Endothelial cell of umbilical vein (primary cell): ENCODE results near the gene PTPRE. TPM values are rescaled to one million over a fixed set of nuclear protein-coding genes. Genes with fewer than 3 reads are reported as not detected.

Experiments
- BruUV-seq: library from RNA; stranded (reverse); fragments of 400-500 nt; replicated peaks from 2 replicates; lab custom pipeline; 2021; lab: Mats Ljungman, UMichigan
- CTCF ChIA-PET: fragments of 300-600, 350-600 bp; sonication (Branson Sonifier 250); formaldehyde crosslinking; loops from one replicate; lab custom pipeline; 2021; ENCODE audit warnings: antibody characterized with exemption, inconsistent platforms; lab: Charles Lee
- POLR2A ChIA-PET: fragments of 300-600, 350-600 bp; sonication (Branson Sonifier 250); formaldehyde crosslinking; loops from one replicate; lab custom pipeline; 2021; ENCODE audit warnings: antibody characterized with exemption, inconsistent platforms; lab: Charles Lee
- DNase-seq: peaks from one replicate; pipeline ENCODE4 v3.0.0-alpha.2; 2011; ENCODE audit warnings: low read depth, low spot score
- FAIRE-seq: peaks from 2 replicates; lab custom pipeline; 2011; peaks lifted over from hg19 to GRCh38; lab: Jason Lieb, UNC
- H2AFZ ChIP-seq: 2 replicates; pipeline ENCODE4 v1.6.0; 2012; ENCODE audit warnings: low read depth, low read length, control low read depth, inconsistent platforms
- H3K27ac ChIP-seq: 2 replicates; pipeline ENCODE4 v1.5.1; 2011; ENCODE audit warnings: low read depth, mild to moderate bottlenecking, control low read depth, low read length, moderate library complexity; ENCODE audit not compliant: insufficient read depth
- H3K27me3 ChIP-seq, 2 experiments: 2 replicates each; pipeline versions ENCODE4 v1.6.0 to v1.6.1; 2011; ENCODE audit warnings: low read length in 2 of 2, mixed read lengths in 1 of 2; ENCODE audit not compliant: control insufficient read depth in 2 of 2, insufficient read depth in 2 of 2
- H3K36me3 ChIP-seq, 2 experiments: 2 replicates in 1 of 2; 3 replicates in 1 of 2; pipeline ENCODE4 v1.5.1; 2011; ENCODE audit warnings: low read length in 2 of 2, mild to moderate bottlenecking in 1 of 2, moderate library complexity in 1 of 2; ENCODE audit not compliant: control insufficient read depth in 2 of 2, insufficient read depth in 2 of 2; ENCODE audit errors: extremely low read depth in 1 of 2
- H3K4me1 ChIP-seq: 3 replicates; pipeline ENCODE4 v1.5.1; 2011; ENCODE audit warnings: mild to moderate bottlenecking, low read length; ENCODE audit not compliant: control insufficient read depth, insufficient read depth; ENCODE audit errors: extremely low read depth
- H3K4me2 ChIP-seq: 2 replicates; pipeline ENCODE4 v1.6.1; 2011; ENCODE audit warnings: low read length, control low read depth, mixed read lengths; ENCODE audit not compliant: insufficient read depth
- H3K4me3 ChIP-seq, 3 experiments: fragments of 200-600 bp in 1 of 3; sonication (generic), shearing (Covaris generic) in 1 of 3; replicated peaks in 1 of 3; 2 replicates each; pipeline ENCODE4 v1.5.1; 2011 to 2016; ENCODE audit warnings: control low read depth in 3 of 3, low read length in 3 of 3, mild to moderate bottlenecking in 2 of 3, inconsistent platforms in 1 of 3, low read depth in 1 of 3, moderate library complexity in 1 of 3; ENCODE audit not compliant: insufficient read depth in 1 of 3
- H3K79me2 ChIP-seq: 2 replicates; pipeline ENCODE4 v1.6.0; 2012; ENCODE audit warnings: low read length, inconsistent platforms; ENCODE audit not compliant: control insufficient read depth, insufficient read depth
- H3K9ac ChIP-seq: replicated peaks from 2 replicates; pipeline ENCODE3; 2011; ENCODE audit warnings: low read length, control low read depth; ENCODE audit not compliant: insufficient read depth; ENCODE audit errors: extremely low read depth
- H3K9me1 ChIP-seq: replicated peaks from 3 replicates; pipeline ENCODE4 v1.6.0; 2011; ENCODE audit warnings: mild to moderate bottlenecking, low read length; ENCODE audit not compliant: control insufficient read depth, insufficient read depth; ENCODE audit errors: extremely low read depth
- H3K9me3 ChIP-seq: replicated peaks from 2 replicates; pipeline ENCODE4 v1.5.1; 2012; ENCODE audit warnings: low read length, inconsistent platforms; ENCODE audit not compliant: control insufficient read depth, insufficient read depth
- H4K20me1 ChIP-seq: replicated peaks from 2 replicates; pipeline ENCODE3; 2011; ENCODE audit warnings: mild to moderate bottlenecking, low read length; ENCODE audit not compliant: control insufficient read depth, insufficient read depth; ENCODE audit errors: extremely low read depth
- EZH2 ChIP-seq: IDR thresholded peaks from 2 replicates; pipeline ENCODE4 v1.6.1; 2012; ENCODE audit warnings: borderline replicate concordance, low read depth, mild to moderate bottlenecking, moderate library complexity, low read length, inconsistent platforms; ENCODE audit not compliant: severe bottlenecking
- FOS ChIP-seq: IDR thresholded peaks from 2 replicates; pipeline ENCODE4 v1.6.1; 2011; ENCODE audit warnings: mild to moderate bottlenecking, low read length, moderate library complexity, borderline replicate concordance; ENCODE audit not compliant: insufficient read depth
- GATA2 ChIP-seq: IDR thresholded peaks from 2 replicates; pipeline ENCODE4 v1.7.0; 2011; ENCODE audit warnings: low read depth, mild to moderate bottlenecking, moderate library complexity, mixed read lengths, low read length; ENCODE audit not compliant: insufficient read length, insufficient read depth
- JUN ChIP-seq: IDR thresholded peaks from 2 replicates; pipeline ENCODE4 v1.6.1; 2011; ENCODE audit warnings: borderline replicate concordance, low read depth; ENCODE audit not compliant: insufficient read length, insufficient read depth
- MAX ChIP-seq: IDR thresholded peaks from 2 replicates; pipeline ENCODE4 v1.6.1; 2011; ENCODE audit not compliant: insufficient read depth, insufficient read length
- MYC ChIP-seq: IDR thresholded peaks from one replicate; pipeline ENCODE4 v1.6.1; 2011; ENCODE audit warnings: mild to moderate bottlenecking, low read depth, low read length
- POLR2A ChIP-seq: IDR thresholded peaks from 2 replicates; pipeline ENCODE4 v1.6.1; 2012; ENCODE audit warnings: low read depth, mild to moderate bottlenecking, control low read depth, low read length
- POLR2AphosphoS5 ChIP-seq: IDR thresholded peaks from 2 replicates; pipeline ENCODE4 v1.6.1; 2012; ENCODE audit warnings: low read depth, mild to moderate bottlenecking, control low read depth, low read length, moderate library complexity; ENCODE audit not compliant: insufficient read depth
- dilution Hi-C: fragments of 300-500 bp; cut with MboI; formaldehyde crosslinking; loops from one replicate; pipeline ENCODE4 v1.15.0; 2019; ENCODE audit warnings: low sequenced_read_pairs; ENCODE audit not compliant: extremely low pct_ligation_motif_present
- intact Hi-C: fragments of 100-400 bp; cut with micrococcal nuclease; formaldehyde crosslinking; loops from one replicate; pipeline ENCODE4 v1.10.0; 2022
- polyA plus RNA-seq, 4 experiments: library from polyadenylated mRNA; depleted of rRNA in 3 of 4; stranded (reverse) in 3 of 4; unstranded in 1 of 4; fragments of >200 nt; gene quantifications; 2 replicates each; pipeline versions ENCODE4 v1.2.1 to v1.2.3, GENCODE V29; 2011 to 2012; ENCODE audit warnings: missing spikeins in 1 of 4
- total RNA-seq: library from RNA; stranded (reverse); gene quantifications from 2 replicates; pipeline ENCODE4 v1.2.3, GENCODE V29; 2021
- TF ChIP-seq, protein P1 (sequence below), 2 donors: IDR thresholded peaks; 1 replicate in 1 of 2; 2 replicates in 1 of 2; pipeline ENCODE4 v1.5.1; 2011; ENCODE audit warnings: low read length in 2 of 2, mild to moderate bottlenecking in 2 of 2, moderate library complexity in 2 of 2, control low read depth in 1 of 2, inconsistent platforms in 1 of 2, low read depth in 1 of 2; ENCODE audit not compliant: insufficient read depth in 1 of 2; ENCODE audit errors: extremely low read depth in 1 of 2

The PTPRE gene
- total and polyA plus RNA-seq, 2 donors (not counting 3 experiments of a cell fraction or from before 2014, with no cell fraction given), result 37.3 to 116 TPM

DNA sequence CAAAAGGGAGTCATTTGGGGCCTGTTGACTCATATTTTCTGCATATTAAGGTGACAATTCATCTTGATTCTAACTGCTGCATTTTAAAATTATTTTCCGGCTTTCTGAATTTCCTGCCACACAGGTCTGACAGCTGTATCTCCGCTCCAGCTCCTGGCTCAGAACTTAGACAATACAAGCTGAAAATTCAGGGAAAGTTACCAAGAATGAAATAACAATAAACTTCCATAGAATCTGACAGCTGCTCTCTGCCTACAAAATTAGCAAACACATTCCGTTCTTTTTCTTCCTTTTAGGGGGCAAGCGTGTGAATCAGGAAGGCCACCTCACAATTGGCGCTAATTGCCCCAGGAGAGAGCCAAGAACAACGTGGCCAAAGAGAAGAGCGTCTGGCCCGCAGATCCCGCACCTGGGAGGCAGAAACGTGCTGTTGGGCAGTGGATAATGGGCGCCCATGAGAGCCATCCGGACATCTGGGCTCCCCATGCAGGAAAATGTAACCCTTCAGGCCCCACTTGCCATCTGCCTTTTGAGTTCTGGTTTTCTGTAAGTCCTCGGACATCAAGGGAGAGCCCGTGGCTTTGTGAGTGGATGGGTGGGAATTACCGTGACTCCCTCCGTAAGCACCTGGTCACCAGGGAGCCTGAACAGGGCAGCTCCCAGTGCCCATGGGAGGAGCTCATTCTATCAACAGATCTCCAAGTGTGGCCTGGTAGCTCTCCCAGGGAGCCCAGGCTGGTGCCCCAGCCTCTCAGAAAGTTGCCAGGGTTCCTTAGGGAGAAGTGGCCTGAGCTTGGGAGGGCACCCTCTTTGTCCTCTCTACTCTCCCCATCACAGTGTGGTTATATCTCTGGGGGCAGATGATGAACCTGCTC, 19.1 kb upstream of the PTPRE start:
- TF ChIP-seq GATA2, result no peak
- TF ChIP-seq, protein P1, sequence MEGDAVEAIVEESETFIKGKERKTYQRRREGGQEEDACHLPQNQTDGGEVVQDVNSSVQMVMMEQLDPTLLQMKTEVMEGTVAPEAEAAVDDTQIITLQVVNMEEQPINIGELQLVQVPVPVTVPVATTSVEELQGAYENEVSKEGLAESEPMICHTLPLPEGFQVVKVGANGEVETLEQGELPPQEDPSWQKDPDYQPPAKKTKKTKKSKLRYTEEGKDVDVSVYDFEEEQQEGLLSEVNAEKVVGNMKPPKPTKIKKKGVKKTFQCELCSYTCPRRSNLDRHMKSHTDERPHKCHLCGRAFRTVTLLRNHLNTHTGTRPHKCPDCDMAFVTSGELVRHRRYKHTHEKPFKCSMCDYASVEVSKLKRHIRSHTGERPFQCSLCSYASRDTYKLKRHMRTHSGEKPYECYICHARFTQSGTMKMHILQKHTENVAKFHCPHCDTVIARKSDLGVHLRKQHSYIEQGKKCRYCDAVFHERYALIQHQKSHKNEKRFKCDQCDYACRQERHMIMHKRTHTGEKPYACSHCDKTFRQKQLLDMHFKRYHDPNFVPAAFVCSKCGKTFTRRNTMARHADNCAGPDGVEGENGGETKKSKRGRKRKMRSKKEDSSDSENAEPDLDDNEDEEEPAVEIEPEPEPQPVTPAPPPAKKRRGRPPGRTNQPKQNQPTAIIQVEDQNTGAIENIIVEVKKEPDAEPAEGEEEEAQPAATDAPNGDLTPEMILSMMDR (IDR thresholded peaks at IDR 0.05; ENCODE audit: extremely low read depth in 1 of 2, insufficient read depth in 1 of 2, low read depth in 1 of 2, low read length in 2 of 2), result no peak
- TF ChIP-seq FOS, result no peak
- no peak for TF ChIP-seq JUN
- TF ChIP-seq EZH2, result no peak
- TF ChIP-seq MAX, result no peak
- TF ChIP-seq POLR2AphosphoS5, result no peak
- no peak for TF ChIP-seq POLR2A
- no peak for TF ChIP-seq MYC
- Histone ChIP-seq H3K27ac (peak overlapping the region; percentile 32), H3K4me1 (peaks cover 15% of the 10 kb centered on the region), H3K79me2 (no peaks in the 10 kb centered on the region), H3K4me2 (peak overlapping the region; percentile 33), H3K27me3 (peaks cover 0 to 4% of the 10 kb centered on the region in 2 experiments), H3K9ac (no peak overlapping the region), H4K20me1 (no peaks in the 10 kb centered on the region), H3K9me3 (no peaks in the 10 kb centered on the region), H3K9me1 (no peaks in the 10 kb centered on the region), H3K36me3 (no peaks in the 10 kb centered on the region), H2AFZ (peak overlapping the region; percentile 60), H3K4me3 (no peak overlapping the region)
- ChIA-PET CTCF (interaction anchor here (0.7 to 1.6 kb wide), 5 partner anchors 10 to 182 kb away, joined by 3 to 8 read pairs (median 3); partner anchors contain the start of gene PTPRE), POLR2A (interaction anchor here (0.8 kb wide), 1 partner anchor 17 kb away, joined by 5 read pairs; no protein-coding TSS in a partner anchor)
- intact Hi-C loops, result no loop called here
- dilution Hi-C loops, result no loop called here
- FAIRE-seq (peak; percentile 83), DNase-seq (peak; percentile 85)
- BruUV-seq, result no TSS peak
